Keratinocyte (primary cell): ENCODE results near the gene SRSF2. TPM values are rescaled to one million over a fixed set of nuclear protein-coding genes. Genes with fewer than 3 reads are reported as not detected.

Experiments used
- DNase-seq: peaks from one replicate; pipeline ENCODE4 v3.0.0-alpha.2; 2011; ENCODE audit warnings: low read depth, missing footprints, low spot score
- FAIRE-seq: peaks from 2 replicates; lab custom pipeline; 2011; peaks lifted over from hg19 to GRCh38; lab: Jason Lieb, UNC
- H2AFZ ChIP-seq: 2 replicates; pipeline ENCODE4 v1.6.0; 2012; ENCODE audit warnings: low read length, control low read depth, inconsistent platforms; ENCODE audit not compliant: control insufficient read depth
- H3K27ac ChIP-seq: 2 replicates; pipeline ENCODE4 v1.5.1; 2011; ENCODE audit warnings: low read length; ENCODE audit not compliant: control insufficient read depth, insufficient read depth
- H3K27me3 ChIP-seq: 3 replicates; pipeline ENCODE4 v1.6.0; 2011; ENCODE audit warnings: low read length; ENCODE audit not compliant: control insufficient read depth, insufficient read depth; ENCODE audit errors: extremely low read depth
- H3K36me3 ChIP-seq, 2 experiments: 2 replicates in 1 of 2; 3 replicates in 1 of 2; pipeline ENCODE4 v1.5.1; 2011; ENCODE audit warnings: low read length in 2 of 2, mild to moderate bottlenecking in 1 of 2; ENCODE audit not compliant: control insufficient read depth in 2 of 2, insufficient read depth in 2 of 2; ENCODE audit errors: extremely low read depth in 1 of 2
- H3K4me1 ChIP-seq: 3 replicates; pipeline ENCODE4 v1.5.1; 2011; ENCODE audit warnings: low read length; ENCODE audit not compliant: control insufficient read depth, insufficient read depth; ENCODE audit errors: extremely low read depth
- H3K4me2 ChIP-seq: 3 replicates; pipeline ENCODE4 v1.6.0; 2011; ENCODE audit warnings: low read depth, low read length; ENCODE audit not compliant: control insufficient read depth, insufficient read depth; ENCODE audit errors: extremely low read depth
- H3K4me3 ChIP-seq, 3 experiments: fragments of 200-600 bp in 1 of 3; sonication (generic) in 1 of 3; 2 replicates in 2 of 3; 3 replicates in 1 of 3; pipeline ENCODE4 v1.5.1; 2011 to 2016; ENCODE audit warnings: low read length in 3 of 3, mild to moderate bottlenecking in 3 of 3, control low read depth in 2 of 3, inconsistent platforms in 1 of 3, low read depth in 1 of 3, mixed read lengths in 1 of 3, mixed run types in 1 of 3, moderate library complexity in 1 of 3; ENCODE audit not compliant: control insufficient read depth in 2 of 3, insufficient read depth in 2 of 3; ENCODE audit errors: extremely low read depth in 1 of 3
- H3K79me2 ChIP-seq: 2 replicates; pipeline ENCODE4 v1.6.0; 2012; ENCODE audit warnings: low read length; ENCODE audit not compliant: control insufficient read depth, insufficient read depth
- H3K9ac ChIP-seq: 3 replicates; pipeline ENCODE4 v1.6.0; 2011; ENCODE audit warnings: low read length; ENCODE audit not compliant: control insufficient read depth, insufficient read depth; ENCODE audit errors: extremely low read depth
- H3K9me1 ChIP-seq: 3 replicates; pipeline ENCODE4 v1.6.0; 2011; ENCODE audit warnings: low read length; ENCODE audit not compliant: control insufficient read depth, insufficient read depth; ENCODE audit errors: extremely low read depth
- H3K9me3 ChIP-seq: 2 replicates; pipeline ENCODE4 v1.5.1; 2012; ENCODE audit warnings: low read depth, low read length; ENCODE audit not compliant: control insufficient read depth
- H4K20me1 ChIP-seq: 3 replicates; pipeline ENCODE4 v1.6.0; 2011; ENCODE audit warnings: low read length; ENCODE audit not compliant: control insufficient read depth, insufficient read depth; ENCODE audit errors: extremely low read depth
- CTCF ChIP-seq, 3 experiments: IDR thresholded peaks in 1 of 3; conservative IDR thresholded peaks in 1 of 3; optimal IDR thresholded peaks in 1 of 3; 2 replicates in 2 of 3; 3 replicates in 1 of 3; pipeline versions ENCODE3 to v1.5.1; 2011; ENCODE audit warnings: low read length in 3 of 3, mild to moderate bottlenecking in 3 of 3, moderate library complexity in 2 of 3, control low read depth in 1 of 3, inconsistent platforms in 1 of 3; ENCODE audit not compliant: insufficient read depth in 2 of 3; ENCODE audit errors: extremely low read depth in 1 of 3
- EZH2 ChIP-seq: IDR thresholded peaks from one replicate; pipeline ENCODE4 v1.6.1; 2012; ENCODE audit warnings: inconsistent platforms, mild to moderate bottlenecking, low read length, moderate library complexity
- dilution Hi-C: fragments of 300-500 bp; cut with MboI; formaldehyde crosslinking; loops from one replicate; pipeline ENCODE4 v1.7.0; 2020; ENCODE audit warnings: low sequenced_read_pairs; ENCODE audit not compliant: extremely low pct_ligation_motif_present
- polyA plus RNA-seq, 5 experiments: library from polyadenylated mRNA; depleted of rRNA in 3 of 5; stranded (reverse) in 3 of 5; stranded (forward) in 1 of 5; unstranded in 1 of 5; fragments of >200 nt; gene quantifications; 1 replicate in 1 of 5; 2 replicates in 3 of 5; 3 replicates in 1 of 5; pipeline versions ENCODE4 v1.2.1 to v1.2.3, GENCODE V29; 2011 to 2012; ENCODE audit warnings: missing spikeins in 2 of 5, low read depth in 1 of 5, low replicate concordance in 1 of 5

SRSF2 gene
- polyA plus RNA-seq, 1 donor (not counting 4 experiments of a cell fraction or from before 2014, with no cell fraction given) = 249 TPM

DNA sequence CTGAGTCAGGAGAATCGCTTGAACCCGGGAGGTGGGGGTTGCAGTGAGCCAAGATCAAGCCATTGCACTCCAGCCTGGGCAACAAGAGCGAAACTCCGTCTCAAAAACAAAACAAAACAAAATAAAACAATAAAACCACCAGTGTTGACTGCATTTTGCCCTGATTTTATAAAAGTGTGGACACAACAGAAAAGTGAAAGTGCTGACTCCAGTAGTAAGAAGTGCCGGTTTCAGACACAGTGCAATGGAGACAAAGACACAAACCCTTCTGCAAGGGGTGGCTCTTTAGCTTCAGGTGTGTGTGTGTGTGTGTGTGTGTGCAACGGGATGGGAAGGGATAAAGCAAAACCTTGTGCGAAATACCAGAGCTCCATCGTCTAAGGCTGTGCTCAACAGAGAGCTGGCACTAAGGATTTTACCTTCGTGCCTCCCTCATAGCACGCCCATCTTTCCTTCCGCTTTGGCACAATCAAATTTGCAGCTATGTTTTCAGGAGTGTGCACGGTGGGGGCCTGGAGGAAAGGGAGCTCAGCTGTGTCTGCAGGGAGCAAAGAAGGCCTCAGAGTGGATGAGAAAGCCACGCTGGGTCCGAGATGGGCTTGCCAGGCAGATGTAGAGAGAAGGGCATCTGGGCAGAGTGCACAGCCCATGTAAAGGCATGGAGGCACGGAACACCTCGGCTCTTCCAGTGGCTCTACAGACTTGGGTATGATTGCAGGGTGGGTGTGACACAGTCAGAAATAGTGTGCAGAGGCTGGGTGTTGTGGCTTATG, 41.9 kb downstream of the SRSF2 start:
- H3K9me3 ChIP-seq = no peaks in the 10 kb centered on the region
- H3K9me1 ChIP-seq = peaks cover 4% of the 10 kb centered on the region
- no peak for DNase-seq
- dilution Hi-C loops = no loop called here
- H3K4me2 ChIP-seq = peak overlapping the region; percentile 67
- peaks cover 3% of the 10 kb centered on the region for H4K20me1 ChIP-seq
- no peak for FAIRE-seq
- TF ChIP-seq EZH2 (no peak), CTCF (optimal IDR thresholded peaks at IDR 0.05 in 1 of 3, IDR thresholded peaks at IDR 0.05 in 1 of 3, conservative IDR thresholded peaks at IDR 0.05 in 1 of 3; ENCODE audit: extremely low read depth in 1 of 3, insufficient read depth in 2 of 3, low read length in 3 of 3) (no peak)
- H3K4me1 ChIP-seq = peaks cover 21% of the 10 kb centered on the region
- no peak overlapping the region for H3K9ac ChIP-seq
- no peak overlapping the region for H2AFZ ChIP-seq
- peaks cover 3 to 16% of the 10 kb centered on the region in 2 experiments for H3K36me3 ChIP-seq
- peaks cover 44% of the 10 kb centered on the region for H3K79me2 ChIP-seq
- peak overlapping the region in 1 of 3 experiments; percentile 44 for H3K4me3 ChIP-seq
- H3K27ac ChIP-seq = no peak overlapping the region
- H3K27me3 ChIP-seq = no peaks in the 10 kb centered on the region

- Histone ChIP-seq H3K79me2 (peaks cover 20% of the 10 kb centered on the region), H3K36me3 (peaks cover 3 to 12% of the 10 kb centered on the region in 2 experiments), H3K9me1 (peaks cover 2% of the 10 kb centered on the region), H4K20me1 (peaks cover 2% of the 10 kb centered on the region), H2AFZ (no peak overlapping the region), H3K4me3 (no peak overlapping the region), H3K27ac (no peak overlapping the region), H3K9ac (no peak overlapping the region), H3K9me3 (no peaks in the 10 kb centered on the region), H3K27me3 (no peaks in the 10 kb centered on the region), H3K4me2 (no peak overlapping the region), H3K4me1 (peaks cover 20% of the 10 kb centered on the region)
- no peak for DNase-seq
- dilution Hi-C loops = no loop called here
- TF ChIP-seq EZH2 (no peak), CTCF (optimal IDR thresholded peaks at IDR 0.05 in 1 of 3, IDR thresholded peaks at IDR 0.05 in 1 of 3, conservative IDR thresholded peaks at IDR 0.05 in 1 of 3; ENCODE audit: extremely low read depth in 1 of 3, insufficient read depth in 2 of 3, low read length in 3 of 3) (no peak)
- FAIRE-seq = no peak
Observed at GRCh38 chr17:76691379-76692191, 45.5 kb downstream of the SRSF2 start.
